Astrocyte (in vitro differentiated cells and primary cell): ENCODE data around the gene CNOT3.

Experiments used
- EZH2 ChIP-seq: IDR thresholded peaks from 2 replicates; pipeline ENCODE4 v1.6.1; 2012; ENCODE audit warnings: mild to moderate bottlenecking, low read length, inconsistent platforms; ENCODE audit not compliant: insufficient read depth
- TF ChIP-seq, protein P1 (sequence below): IDR thresholded peaks from 2 replicates; pipeline ENCODE4 v1.5.1; 2011; ENCODE audit warnings: low read depth, mild to moderate bottlenecking, inconsistent platforms, low read length, moderate library complexity; ENCODE audit not compliant: insufficient read depth

DNA sequence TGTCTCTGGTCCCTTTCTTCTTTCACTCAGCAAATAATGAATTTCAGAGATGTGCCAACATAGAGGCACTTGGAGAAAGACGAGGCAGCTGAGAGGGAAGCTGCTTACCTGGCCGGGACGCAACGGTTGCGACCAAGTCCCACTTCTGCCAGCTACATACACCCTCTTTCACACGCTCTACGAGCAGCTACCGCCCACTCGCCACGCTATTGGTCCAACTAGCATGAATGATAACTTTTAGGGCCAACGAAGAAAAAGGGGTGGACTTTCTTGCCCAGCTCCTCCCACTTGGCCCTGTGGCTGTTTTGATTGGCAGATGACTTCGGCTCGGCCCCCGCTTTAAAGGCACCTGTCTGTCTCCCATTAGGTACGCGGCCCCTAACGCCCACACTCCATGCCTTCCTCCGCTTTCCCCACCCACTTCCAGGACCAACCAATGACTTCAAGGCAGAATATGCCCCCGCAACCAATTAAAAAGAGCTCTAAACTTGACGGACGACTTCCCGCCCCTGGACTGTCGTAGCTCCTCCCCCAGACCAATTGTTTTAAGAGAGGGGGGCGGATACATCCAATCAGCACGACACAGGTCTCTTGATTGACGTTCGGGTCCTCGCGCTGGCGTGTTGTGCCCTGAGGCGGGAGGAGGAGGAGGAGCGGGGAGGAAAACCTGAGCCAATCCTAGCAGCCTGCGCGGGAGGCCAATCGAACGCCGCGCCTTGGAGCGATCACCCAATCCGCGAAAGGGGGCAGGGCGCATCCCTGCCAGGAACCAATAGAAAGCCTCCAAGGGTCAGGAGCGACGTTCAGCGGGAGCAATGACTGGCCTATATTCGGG is 481 bp upstream of the CNOT3 start:
- TF ChIP-seq, protein P1, sequence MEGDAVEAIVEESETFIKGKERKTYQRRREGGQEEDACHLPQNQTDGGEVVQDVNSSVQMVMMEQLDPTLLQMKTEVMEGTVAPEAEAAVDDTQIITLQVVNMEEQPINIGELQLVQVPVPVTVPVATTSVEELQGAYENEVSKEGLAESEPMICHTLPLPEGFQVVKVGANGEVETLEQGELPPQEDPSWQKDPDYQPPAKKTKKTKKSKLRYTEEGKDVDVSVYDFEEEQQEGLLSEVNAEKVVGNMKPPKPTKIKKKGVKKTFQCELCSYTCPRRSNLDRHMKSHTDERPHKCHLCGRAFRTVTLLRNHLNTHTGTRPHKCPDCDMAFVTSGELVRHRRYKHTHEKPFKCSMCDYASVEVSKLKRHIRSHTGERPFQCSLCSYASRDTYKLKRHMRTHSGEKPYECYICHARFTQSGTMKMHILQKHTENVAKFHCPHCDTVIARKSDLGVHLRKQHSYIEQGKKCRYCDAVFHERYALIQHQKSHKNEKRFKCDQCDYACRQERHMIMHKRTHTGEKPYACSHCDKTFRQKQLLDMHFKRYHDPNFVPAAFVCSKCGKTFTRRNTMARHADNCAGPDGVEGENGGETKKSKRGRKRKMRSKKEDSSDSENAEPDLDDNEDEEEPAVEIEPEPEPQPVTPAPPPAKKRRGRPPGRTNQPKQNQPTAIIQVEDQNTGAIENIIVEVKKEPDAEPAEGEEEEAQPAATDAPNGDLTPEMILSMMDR, result no peak
- TF ChIP-seq EZH2, result no peak
